GM21526 (cell line): Measurements from ENCODE around the gene GPBP1L1.

Experiments
- ATAC-seq: cut with Tn5 transposase; IDR thresholded peaks from one replicate; pipeline ENCODE4 v1.9.1; 2021; ENCODE audit warnings: moderate library complexity; ENCODE audit not compliant: unreplicated experiment, low FRiP score

GPBP1L1 gene

DNA sequence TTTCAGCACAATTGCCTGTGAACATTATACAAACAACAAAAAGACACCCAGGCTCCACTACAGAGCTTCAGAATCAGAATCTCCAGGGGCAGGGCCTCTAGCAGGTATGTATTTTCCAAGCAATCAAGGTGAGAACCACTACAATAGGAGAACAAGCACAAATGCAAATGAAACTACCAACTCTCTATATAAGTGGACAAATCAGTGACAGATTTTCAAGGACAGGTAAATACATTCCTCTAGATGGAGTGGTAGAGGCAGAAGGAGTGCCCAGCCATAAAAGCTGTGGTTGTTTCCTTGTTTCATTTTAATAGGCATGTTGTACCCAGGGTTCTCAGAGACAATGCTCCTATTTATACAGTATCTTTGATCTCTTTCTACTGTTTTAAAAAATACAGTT is 42.4 kb downstream of the GPBP1L1 start:
- ATAC-seq, result no peak

DNA sequence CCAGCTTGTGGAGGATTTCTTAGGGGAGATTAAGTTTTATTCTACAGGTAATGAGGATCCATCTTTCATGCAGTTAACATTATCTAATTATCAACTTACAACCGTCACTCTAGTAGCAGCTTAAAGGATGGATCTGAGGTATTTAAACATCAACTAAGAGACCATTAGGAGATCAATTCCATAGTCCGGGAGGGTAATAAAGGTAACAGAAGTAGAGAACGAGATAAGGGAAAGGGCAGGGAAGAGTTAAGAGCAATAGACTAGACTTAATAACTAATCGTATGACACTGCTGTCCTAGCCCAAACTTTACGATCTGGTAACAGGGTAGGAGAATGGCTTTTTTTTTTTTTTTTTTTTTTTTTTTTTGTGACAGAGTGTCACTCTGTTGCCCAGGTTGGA is 43.0 kb downstream of the GPBP1L1 start:
- no peak for ATAC-seq

DNA sequence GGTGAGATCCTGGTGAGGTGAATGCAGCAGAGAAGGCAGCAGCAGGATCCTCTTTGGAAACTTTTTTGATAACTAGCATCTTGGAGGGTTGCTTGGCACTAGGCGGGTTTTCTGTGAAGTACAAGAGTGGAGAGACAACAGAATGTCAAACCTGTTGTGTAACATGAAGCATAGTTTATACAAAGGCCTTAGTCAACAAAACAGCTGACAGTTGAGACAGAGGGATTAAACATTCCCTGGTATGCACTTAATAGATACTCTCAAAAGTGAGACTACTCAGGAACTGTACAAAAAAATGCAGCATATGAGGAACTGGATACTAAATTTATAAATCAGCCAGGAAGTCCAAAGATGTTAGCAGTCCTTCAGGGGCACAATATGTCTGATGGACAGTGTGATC is 46.0 kb downstream of the GPBP1L1 start:
- no peak for ATAC-seq

DNA sequence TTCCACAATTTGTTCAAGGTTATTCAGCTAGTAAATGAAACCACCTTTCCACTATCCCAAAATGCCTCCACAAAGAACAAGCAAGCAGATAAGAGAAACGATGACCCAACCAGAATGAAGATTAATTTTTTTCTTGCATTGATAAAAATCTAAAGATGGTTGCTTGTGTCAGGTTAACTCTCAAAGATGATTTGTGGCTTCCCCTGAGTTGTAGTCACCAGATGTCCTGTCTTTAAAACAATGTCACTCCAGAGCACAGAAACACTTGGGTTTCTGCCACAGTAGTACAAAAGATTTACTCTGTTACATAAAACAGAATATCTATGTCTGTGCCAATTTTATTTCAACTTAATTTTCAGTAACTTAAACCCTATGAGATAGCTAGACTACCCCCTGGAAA is 51.1 kb downstream of the GPBP1L1 start:
- no peak for ATAC-seq

DNA sequence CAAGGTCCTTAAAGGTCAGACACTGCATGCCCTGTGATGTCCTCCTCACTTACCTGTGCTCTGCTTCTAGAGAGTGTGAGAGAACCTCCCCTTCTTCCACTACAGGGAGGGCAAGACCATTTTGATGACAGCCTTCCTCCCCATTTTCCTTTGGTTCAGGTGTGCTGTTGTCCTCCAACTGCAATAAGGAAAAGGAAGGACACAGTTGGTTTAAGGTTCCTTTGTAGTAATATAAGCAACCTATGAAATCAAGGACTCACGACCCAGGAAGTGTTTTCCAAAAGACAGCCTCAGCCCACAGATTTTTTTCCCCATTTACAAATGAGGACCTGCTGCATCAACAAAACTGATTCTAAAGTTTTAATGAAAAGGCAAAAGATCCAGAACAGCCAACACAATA is 55.9 kb downstream of the GPBP1L1 start:
- ATAC-seq, result no peak

DNA sequence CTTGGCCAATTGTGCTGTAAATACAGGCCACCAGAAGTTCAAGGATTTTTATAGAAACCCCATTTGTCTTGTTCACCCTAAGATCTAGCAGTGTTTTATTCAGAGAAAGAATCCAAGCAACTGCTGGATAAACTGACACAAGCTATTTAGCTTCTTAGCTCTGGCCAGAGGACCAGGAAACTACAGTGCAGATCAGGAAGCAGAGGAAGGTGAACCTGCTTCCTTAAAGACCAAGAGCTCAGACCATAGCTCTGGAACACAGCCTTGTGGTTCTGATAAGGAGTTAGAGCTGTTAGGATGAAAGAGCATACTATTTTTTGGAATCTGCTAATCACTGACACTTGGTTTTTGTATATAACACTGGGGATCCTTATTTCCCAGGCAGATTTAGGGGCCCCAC is 57.3 kb downstream of the GPBP1L1 start:
- no peak for ATAC-seq

DNA sequence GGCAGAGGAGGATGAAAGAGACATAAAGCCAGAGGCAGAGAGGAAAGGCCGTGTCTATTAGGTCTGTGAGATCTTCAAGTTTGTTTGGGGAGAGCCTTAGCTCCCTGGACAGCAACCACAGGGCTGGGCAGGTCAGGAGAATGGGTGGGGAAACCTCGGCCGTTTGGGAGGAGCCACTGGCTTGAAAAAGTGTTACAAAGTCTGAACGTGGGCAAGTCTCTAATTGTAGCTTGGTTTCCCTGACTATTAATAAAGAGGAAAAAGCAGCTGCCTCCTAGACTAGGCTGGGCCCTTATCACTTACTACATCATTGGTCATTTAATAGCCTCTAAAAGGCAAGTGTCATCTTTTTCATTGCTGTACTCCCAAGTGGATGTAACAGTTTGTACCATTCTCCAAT is 62.4 kb downstream of the GPBP1L1 start, which contains the start of gene CCDC17:
CCDC17 (minus strand) TSS at position 83 of the 400 bp plus-strand sequence. CDS start 145 bp downstream, outside the sequence.
- ATAC-seq, result no peak

DNA sequence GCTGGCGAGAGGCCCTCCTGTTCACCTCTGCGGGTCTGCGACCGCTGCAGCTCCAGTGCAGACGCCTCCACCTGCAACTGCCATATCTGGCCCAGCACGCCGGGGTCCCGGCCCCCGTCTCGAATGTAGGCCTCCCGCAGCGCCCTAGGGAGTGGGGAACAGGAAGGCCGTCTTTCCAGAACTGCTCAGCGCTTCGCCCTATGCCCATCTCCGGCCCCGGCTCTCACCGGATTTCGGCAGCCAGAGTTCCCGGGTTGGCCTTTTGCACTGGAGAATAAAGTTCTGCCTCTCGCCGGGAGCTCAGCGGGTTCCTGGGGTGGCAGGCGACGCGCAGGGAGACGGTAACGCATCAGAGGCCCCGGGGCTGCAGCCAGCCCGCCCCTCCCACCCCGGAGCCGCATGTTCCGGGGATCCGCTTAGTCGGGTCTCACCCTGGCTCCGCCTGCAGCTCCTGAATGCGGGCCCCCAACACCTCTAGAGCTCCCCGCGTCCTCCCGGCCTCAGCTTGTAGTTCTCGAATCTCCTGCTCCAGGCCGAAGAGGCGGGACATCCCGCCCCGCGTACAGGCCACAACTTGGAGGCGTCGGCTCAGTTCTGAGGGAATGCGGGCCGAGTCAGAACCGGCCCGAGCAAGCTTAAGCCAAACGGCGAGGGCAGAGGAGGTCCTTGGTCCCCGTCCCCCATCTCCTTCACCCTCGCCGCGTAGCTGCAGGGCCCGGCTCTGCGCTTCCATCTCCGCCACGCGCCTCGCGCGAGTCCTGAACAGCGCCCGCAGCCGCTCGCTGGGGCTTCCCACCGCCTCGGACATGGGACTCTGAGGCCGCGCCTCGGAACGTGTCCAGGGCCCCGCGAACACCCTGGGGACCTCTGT is 63.6 kb downstream of the GPBP1L1 start:
- ATAC-seq, result no peak

DNA sequence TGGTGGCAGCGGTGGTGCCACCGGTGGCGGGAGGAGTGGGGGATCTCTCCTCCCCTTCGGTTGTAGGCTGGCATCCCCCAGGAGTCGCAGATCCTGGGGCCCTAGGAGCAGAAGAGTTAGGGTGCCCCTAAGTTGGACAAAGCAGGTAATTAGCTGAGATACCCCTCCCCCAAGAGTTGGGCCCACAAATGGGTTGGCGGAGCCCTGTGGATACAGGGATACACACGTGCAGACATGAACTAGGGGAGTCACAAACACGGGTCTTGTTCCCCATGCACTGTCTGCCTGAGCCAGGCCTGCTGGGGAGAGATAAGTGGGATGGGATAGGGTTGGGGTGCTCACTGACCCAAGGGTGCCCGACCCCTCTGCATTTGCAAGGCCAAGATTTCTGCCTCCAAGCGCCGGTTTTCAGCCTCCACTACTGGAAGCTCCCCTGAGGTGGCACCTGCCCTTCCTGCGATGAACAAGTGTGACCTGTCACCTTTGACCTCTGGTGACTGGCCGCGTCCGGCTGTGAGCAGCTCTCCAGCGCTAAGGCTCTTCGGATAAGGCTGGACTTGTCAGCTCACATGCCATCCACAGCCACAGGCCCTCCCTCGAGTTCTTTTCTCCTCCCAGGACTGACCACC is 64.3 kb downstream of the GPBP1L1 start:
- ATAC-seq, result no peak

DNA sequence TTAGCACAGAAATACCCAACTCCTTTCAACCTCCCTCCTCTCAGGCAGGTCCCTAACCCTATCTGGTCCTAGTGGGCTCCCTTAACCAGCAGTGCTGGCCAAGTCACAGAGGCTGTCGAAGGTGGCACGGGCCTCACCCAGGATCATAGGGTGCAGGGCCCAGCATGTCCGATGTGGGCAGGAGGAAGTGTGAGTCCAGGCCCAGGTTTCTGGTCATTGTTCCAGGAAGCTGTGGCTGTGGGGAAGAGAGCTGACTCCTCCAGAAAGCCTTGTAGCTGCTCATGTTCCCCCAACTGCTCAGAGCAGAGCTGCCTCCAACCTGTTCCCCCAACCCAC is 64.9 kb downstream of the GPBP1L1 start:
- no peak for ATAC-seq

DNA sequence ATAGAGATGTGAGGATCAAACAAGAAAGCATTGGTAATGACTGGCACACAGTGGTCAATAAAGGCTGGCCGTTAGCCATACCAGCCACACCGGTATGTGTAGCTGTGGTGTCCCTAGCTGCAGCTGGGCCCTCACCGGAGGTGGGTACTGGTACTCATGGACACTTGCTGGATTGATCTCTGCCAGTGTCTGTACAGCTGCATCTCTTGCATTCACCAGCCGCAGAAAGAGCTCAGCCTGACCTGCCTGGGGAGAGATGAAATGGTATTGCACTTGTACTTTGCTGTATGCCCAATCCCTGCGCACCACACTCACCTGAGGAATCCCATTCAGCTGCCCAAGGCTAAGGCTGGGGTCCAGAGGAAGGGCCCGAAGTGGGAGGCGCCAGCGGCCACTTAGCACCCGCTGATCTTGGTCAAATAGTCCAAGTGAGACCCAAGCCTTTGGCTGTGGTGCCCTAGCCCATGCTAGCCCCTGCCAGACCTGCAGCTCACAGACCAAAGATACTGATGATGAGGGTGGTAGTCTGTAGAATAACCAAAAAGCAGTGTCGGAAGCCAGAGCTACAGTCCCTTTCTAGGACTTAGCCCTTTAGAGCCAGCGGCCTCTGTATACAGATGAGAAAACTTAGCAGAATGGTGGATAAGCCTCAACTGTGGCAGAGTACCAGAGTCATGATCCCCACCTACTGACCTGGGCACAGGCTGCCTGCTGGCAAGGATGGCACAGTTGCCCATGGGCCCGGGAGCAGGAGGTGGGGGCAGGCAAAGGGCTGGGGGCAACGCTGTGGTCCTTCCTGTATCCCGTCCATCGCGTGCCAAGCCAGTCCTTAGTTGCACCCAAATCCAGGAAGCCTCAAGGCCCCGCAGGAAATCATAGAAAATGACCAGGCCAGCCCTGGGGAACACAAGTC is 65.5 kb downstream of the GPBP1L1 start:
- ATAC-seq, result no peak

DNA sequence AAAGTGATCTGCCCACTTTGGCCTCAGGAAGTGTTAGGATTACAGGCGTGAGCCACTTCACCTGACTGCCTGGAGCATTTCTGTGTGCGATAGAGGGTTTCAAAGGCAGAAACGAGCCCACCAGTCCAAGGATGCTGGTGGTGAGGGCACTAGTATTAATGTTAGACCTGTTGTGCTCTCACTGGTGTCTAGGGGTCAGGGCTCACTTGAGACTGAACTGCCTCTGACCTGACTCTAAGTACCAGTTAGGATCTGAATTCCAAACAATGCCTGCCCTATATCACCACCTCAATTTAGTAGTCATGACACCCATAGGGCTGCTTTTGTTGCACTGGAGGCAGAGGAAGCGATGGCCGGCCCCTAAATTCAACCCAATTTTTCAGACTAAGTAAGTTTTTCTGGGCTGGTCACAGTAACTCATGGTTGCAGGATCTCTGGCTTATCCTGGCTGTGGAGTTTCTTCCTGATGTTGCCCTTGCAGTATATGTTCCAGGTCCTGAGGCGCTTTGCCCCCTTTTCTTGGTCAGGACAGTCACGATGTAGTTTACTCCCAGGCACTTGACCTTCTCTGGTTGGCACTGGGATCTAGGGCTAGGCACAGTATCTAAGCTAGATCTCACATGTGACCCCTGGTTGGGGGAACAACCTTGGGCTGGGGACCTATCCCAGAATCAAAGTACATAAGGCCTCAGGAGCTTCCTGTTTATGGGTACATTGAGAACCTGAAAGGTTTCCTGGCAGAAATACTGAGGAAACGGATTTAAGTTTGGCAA is 67.0 kb downstream of the GPBP1L1 start:
- ATAC-seq, result no peak

DNA sequence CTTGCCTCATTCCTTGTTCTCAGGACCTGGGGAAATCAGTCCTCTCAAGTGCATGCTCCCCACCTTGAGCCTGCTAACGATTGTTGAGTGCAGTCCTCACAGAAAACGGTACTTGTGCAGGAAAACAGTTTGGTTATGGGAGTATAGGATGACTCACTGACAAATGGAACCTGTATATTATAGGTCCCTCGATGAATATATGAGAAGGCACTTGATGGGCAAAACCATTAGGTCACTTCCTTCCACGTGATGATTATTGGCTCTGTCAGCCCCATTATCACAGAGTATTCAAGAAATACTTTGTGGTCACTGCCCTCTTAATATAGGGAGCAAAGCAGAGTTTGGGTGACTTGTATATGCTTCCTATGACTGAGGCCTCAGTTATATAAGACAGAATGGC is 68.7 kb downstream of the GPBP1L1 start:
- ATAC-seq, result no peak

DNA sequence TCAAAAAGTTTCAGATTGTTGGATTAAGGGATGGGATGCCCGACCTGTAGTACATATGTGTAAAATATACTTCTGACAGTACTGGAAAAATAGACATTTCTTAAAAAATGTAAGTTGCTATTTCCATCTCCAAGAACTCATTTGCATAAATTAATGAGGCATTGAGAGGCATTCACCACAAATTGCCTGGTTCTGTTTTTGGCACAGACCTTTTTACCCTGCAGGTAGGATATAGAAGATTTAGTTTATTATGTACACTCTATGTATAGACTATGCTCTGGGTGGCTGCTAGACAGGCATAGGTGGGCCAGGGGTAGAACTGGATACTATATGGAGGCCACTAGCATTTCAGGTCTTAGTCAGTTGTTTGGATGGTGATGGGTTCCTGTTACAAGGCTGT is 70.4 kb downstream of the GPBP1L1 start:
- ATAC-seq, result no peak

DNA sequence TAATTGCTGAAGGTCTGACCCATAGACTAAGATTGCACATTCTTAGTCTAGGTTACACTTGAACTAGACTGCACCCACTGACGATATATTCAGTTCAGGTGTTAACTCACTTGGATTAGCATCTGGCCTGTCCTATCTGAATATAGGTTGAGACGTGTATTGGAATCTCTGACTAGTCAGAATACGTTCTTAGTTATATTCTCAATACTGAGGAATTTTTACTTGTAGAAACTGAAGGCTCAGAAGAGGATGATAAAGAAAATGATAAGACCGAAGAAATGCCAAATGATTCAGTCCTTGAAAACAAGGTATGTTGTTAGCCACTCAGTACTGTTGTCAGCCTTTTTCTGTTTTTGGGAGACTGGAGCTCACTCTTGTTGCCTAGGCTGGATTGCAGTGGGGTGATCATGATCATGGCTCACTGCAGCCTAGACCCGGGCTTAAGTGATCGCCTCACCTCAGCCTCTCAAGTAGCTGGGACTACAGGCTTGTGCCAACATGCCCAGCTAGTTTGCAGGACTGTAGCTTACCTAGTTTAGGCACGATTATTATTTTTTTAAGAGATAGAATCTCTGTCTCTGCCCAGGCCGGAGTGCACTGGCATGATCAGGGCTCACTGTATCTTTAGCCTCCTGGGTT is 73.3 kb downstream of the GPBP1L1 start:
- no peak for ATAC-seq

DNA sequence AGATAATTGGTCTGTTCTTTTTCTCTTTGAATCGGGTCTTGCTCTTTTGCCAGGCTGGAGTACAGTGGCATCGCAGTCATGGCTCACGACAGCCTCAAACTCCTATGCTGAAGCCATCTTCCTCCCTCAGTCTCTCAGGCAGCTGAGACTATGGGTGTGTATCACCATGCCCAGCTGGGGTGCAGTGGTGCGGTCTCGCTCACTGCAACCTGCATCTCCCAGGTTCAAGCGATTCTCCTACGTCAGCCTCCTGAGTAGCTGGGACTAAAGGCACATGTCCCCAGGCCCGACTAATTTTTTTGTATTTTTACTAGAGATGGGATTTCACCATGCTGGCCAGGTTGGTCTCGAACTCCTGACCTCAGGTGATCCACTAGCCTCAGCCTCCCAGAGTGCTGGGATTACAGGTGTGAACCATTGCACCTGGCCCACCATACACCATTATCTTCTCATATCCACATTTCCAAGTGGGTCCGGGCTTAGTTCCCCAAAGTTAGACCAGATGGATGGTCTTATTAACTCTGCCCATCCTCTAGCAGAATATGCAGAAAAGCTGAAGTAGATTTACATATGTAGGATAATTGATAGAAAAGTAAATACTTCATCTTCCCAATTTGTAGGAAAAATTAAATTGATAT is 75.6 kb downstream of the GPBP1L1 start:
- no peak for ATAC-seq

DNA sequence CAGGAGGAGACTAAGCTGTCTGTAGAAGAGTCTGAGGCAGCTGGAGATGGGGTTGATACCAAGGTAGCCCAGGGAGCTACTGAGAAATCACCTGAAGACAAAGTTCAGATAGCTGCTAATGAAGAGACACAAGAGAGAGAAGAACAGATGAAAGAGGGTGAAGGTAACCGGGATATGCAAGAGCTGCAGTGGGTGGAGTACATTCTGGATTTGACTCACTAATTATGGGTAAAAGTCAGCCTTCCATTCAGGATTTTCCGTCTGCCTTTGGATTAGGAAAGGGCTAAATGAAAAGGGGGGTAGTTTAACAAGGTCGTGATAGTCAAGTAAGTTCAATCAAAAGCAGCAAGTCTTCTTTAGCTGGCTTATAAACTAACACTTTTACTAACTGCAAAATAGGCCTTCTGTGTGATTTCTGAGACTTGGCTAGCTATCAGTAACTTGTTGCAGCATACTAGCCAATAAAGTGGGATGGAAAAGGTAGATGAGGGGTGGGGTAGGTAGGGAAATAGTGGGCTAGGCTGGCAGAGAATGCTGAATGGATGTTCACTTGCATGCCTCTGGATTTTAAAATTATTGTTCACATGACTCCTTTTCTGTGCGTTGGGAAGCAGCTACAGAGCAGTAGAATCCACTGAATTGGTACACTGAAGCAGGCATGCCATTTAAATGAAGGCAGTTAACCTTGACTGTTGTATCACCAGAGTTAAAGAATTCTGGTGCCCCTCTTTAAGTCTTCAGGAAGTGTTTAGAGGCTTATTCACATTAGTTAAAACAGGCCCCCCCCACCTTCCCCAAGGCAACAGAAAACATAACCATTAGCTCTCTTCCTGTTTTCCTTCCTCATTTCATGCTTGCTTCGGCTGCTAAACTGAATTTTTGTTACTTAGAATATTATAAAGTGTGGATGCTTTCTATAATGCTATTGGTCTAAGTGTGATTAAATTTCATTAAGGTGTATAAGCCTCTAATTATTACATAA is 77.9 kb downstream of the GPBP1L1 start:
- no peak for ATAC-seq

DNA sequence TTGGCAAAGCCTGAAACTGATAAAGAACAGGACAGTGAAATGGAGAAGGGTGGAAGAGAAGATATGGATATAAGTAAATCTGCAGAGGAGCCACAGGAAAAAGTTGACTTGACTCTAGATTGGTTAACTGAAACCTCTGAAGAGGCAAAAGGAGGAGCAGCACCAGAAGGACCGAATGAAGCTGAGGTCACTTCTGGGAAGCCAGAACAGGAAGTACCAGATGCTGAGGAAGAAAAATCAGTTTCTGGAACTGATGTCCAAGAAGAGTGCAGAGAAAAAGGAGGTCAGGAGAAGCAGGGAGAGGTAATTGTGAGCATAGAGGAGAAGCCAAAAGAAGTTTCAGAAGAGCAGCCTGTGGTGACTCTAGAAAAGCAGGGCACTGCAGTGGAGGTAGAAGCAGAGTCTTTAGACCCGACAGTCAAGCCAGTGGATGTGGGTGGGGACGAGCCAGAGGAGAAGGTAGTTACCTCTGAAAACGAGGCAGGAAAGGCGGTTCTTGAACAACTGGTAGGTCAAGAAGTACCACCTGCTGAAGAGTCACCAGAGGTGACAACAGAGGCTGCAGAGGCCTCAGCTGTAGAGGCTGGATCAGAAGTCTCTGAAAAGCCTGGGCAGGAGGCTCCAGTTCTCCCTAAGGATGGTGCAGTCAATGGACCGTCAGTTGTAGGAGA is 78.8 kb downstream of the GPBP1L1 start:
- no peak for ATAC-seq
